CD14-positive monocyte (primary cell): ENCODE data around the gene TDRD3. TPM values are rescaled to one million over a fixed set of nuclear protein-coding genes. Genes with fewer than 3 reads are reported as not detected.

Experiments
- DNase-seq, 3 donors: peaks; one replicate each; pipeline ENCODE4 v3.0.0-alpha.2; 2011 to 2022
- H2AFZ ChIP-seq: 2 replicates; pipeline ENCODE4 v1.6.0; 2012; ENCODE audit warnings: mild to moderate bottlenecking, low read depth, low read length, inconsistent platforms; ENCODE audit not compliant: insufficient read depth, poor library complexity, severe bottlenecking
- H3K27ac ChIP-seq, 2 donors: 1 replicate in 1 of 2; 2 replicates in 1 of 2; pipeline ENCODE4 v1.5.1; 2012 to 2013; ENCODE audit warnings: low read length in 2 of 2, control low read depth in 1 of 2, inconsistent platforms in 1 of 2, low read depth in 1 of 2, mild to moderate bottlenecking in 1 of 2
- H3K27me3 ChIP-seq, 2 donors: one replicate each; pipeline versions ENCODE4 v1.6.0 to v1.6.1; 2011 to 2013; ENCODE audit warnings: low read length in 2 of 2; ENCODE audit not compliant: control insufficient read depth in 2 of 2, insufficient read depth in 2 of 2
- H3K36me3 ChIP-seq, 2 donors: replicated peaks in 1 of 2; 1 replicate in 1 of 2; 2 replicates in 1 of 2; pipeline versions ENCODE4 v1.5.1 to v1.6.1; 2012 to 2013; ENCODE audit warnings: low read length in 2 of 2, control low read depth in 1 of 2, inconsistent platforms in 1 of 2, mild to moderate bottlenecking in 1 of 2; ENCODE audit not compliant: insufficient read depth in 2 of 2, control insufficient read depth in 1 of 2
- H3K4me1 ChIP-seq, 2 donors: 1 replicate in 1 of 2; 2 replicates in 1 of 2; pipeline versions ENCODE4 v1.5.1 to v1.6.1; 2012 to 2013; ENCODE audit warnings: low read length in 2 of 2, control low read depth in 1 of 2, inconsistent platforms in 1 of 2, mild to moderate bottlenecking in 1 of 2, moderate library complexity in 1 of 2; ENCODE audit not compliant: insufficient read depth in 2 of 2, control insufficient read depth in 1 of 2
- H3K4me2 ChIP-seq: replicated peaks from 2 replicates; pipeline ENCODE3; 2012; ENCODE audit warnings: low read length, moderate library complexity, mild to moderate bottlenecking; ENCODE audit not compliant: poor library complexity, severe bottlenecking; ENCODE audit errors: extremely low read depth
- H3K4me3 ChIP-seq, 3 experiments: fragments of 200-600 bp in 1 of 3; sonication (generic) in 1 of 3; replicated peaks in 1 of 3; 1 replicate in 2 of 3; 2 replicates in 1 of 3; pipeline ENCODE4 v1.5.1; 2011 to 2013; ENCODE audit warnings: low read length in 3 of 3, mild to moderate bottlenecking in 3 of 3, control low read depth in 2 of 3, low read depth in 2 of 3, inconsistent platforms in 1 of 3, moderate library complexity in 1 of 3
- H3K79me2 ChIP-seq: 2 replicates; pipeline ENCODE4 v1.6.0; 2012; ENCODE audit warnings: mild to moderate bottlenecking, control low read depth, inconsistent platforms, low read length, moderate library complexity; ENCODE audit not compliant: insufficient read depth
- H3K9ac ChIP-seq: 2 replicates; pipeline ENCODE4 v1.6.0; 2017; ENCODE audit warnings: low read length, mild to moderate bottlenecking; ENCODE audit not compliant: insufficient read depth, poor library complexity, severe bottlenecking
- H3K9me3 ChIP-seq, 2 donors: replicated peaks in 1 of 2; 1 replicate in 1 of 2; 2 replicates in 1 of 2; pipeline versions ENCODE4 v1.5.1 to v1.6.1; 2012 to 2013; ENCODE audit warnings: low read length in 2 of 2, control low read depth in 1 of 2; ENCODE audit not compliant: control insufficient read depth in 1 of 2, insufficient read depth in 1 of 2
- H4K20me1 ChIP-seq: 2 replicates; pipeline ENCODE4 v1.6.0; 2012; ENCODE audit warnings: mild to moderate bottlenecking, low read length, control low read depth, moderate library complexity; ENCODE audit not compliant: insufficient read depth
- H3K27ac Mint-ChIP-seq, 7 donors: one replicate each; pipeline ENCODE4 v1.8.0; 2020; ENCODE audit warnings: mild to moderate bottlenecking in 7 of 7, mixed read lengths in 7 of 7, moderate library complexity in 6 of 7, inconsistent platforms in 2 of 7
- H3K27me3 Mint-ChIP-seq, 3 donors: one replicate each; pipeline ENCODE4 v1.8.0; 2021 to 2022; ENCODE audit warnings: low read depth in 3 of 3, mild to moderate bottlenecking in 3 of 3, mixed read lengths in 3 of 3, moderate library complexity in 3 of 3, inconsistent platforms in 1 of 3
- H3K36me3 Mint-ChIP-seq, 2 donors: one replicate each; pipeline ENCODE4 v1.8.0; 2020; ENCODE audit warnings: mixed read lengths in 2 of 2, inconsistent platforms in 1 of 2, mild to moderate bottlenecking in 1 of 2
- H3K4me1 Mint-ChIP-seq: one replicate; pipeline ENCODE4 v1.8.0; 2020; ENCODE audit warnings: mild to moderate bottlenecking, mixed read lengths
- H3K4me3 Mint-ChIP-seq, 2 donors: one replicate each; pipeline ENCODE4 v1.8.0; 2020; ENCODE audit warnings: mild to moderate bottlenecking in 2 of 2, mixed read lengths in 2 of 2, moderate library complexity in 1 of 2
- H3K9me3 Mint-ChIP-seq, 7 donors: one replicate each; pipeline ENCODE4 v1.8.0; 2020 to 2022; ENCODE audit warnings: mixed read lengths in 7 of 7, mild to moderate bottlenecking in 6 of 7, moderate library complexity in 6 of 7, inconsistent platforms in 2 of 7
- WGBS: methylation state at CpG from one replicate; pipeline ENCODE4 v1.1.5; 2013; ENCODE audit warnings: missing lambda C conversion rate; ENCODE audit not compliant: insufficient coverage; 5-methylcytosine and 5-hydroxymethylcytosine counted together
- intact Hi-C, 2 donors: fragments of 100-400 bp; cut with micrococcal nuclease; formaldehyde crosslinking; loops; one replicate each; pipeline versions ENCODE4 v1.15.0 to v1.15.1; 2023
- polyA plus RNA-seq, 3 donors: library from polyadenylated mRNA; depleted of rRNA in 1 of 3; unstranded in 2 of 3; stranded (reverse) in 1 of 3; fragments of 300-500 nt in 2 of 3; fragments of >200 nt in 1 of 3; fragmentation: Illumina TruSeq in 2 of 3; gene quantifications; 1 replicate in 2 of 3; 2 replicates in 1 of 3; pipeline ENCODE4 v1.2.3, GENCODE V29; 2012 to 2021
- TF ChIP-seq, protein P1 (sequence below): fragments of 200-600 bp; IDR thresholded peaks from one replicate; pipeline ENCODE4 v1.8.0; 2022; ENCODE audit warnings: antibody characterized with exemption, mild to moderate bottlenecking

The TDRD3 gene
- polyA plus RNA-seq, 3 donors, result 2.7 to 4.8 (median 4.7) TPM

DNA sequence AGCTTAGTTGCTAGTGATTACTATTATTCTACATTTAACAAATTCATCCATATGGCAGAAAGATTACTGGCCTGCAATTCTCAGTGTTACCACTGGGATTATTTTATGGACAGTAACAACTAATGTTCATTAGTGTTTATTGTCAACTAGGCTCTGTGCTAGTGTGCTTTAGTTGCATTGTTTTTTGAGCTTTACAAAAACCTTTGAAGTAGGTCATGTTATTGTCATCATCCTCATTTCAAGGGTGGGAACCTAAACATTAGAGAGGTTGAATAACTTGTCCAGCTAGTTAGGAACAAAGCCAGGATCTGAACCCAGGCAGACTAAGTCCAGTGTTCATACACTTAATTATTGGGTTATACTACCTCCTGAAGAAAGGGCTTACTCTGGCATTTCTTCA, 27.8 kb upstream of the TDRD3 start:
- no peak for DNase-seq
- H3K4me1 Mint-ChIP-seq, result no peaks in the 10 kb centered on the region
- H3K27me3 ChIP-seq, result no peaks in the 10 kb centered on the region
- H3K9ac ChIP-seq, result no peak overlapping the region
- no peak overlapping the region for H3K4me3 ChIP-seq
- H3K36me3 Mint-ChIP-seq, result no peaks in the 10 kb centered on the region
- H3K9me3 ChIP-seq, result no peaks in the 10 kb centered on the region
- H3K4me2 ChIP-seq, result no peak overlapping the region
- H3K36me3 ChIP-seq, result no peaks in the 10 kb centered on the region
- H3K4me3 Mint-ChIP-seq, result no peak overlapping the region
- intact Hi-C loops, result no loop called here
- no peaks in the 10 kb centered on the region for H3K79me2 ChIP-seq
- peaks cover 0 to 5% (median 3%) of the 10 kb centered on the region in 3 donors for H3K27me3 Mint-ChIP-seq
- H3K9me3 Mint-ChIP-seq, result peaks cover 0 to 8% (median 3%) of the 10 kb centered on the region in 7 donors
- no peak overlapping the region for H2AFZ ChIP-seq
- no peak overlapping the region for H3K27ac ChIP-seq
- no peaks in the 10 kb centered on the region for H3K4me1 ChIP-seq
- TF ChIP-seq, protein P1, sequence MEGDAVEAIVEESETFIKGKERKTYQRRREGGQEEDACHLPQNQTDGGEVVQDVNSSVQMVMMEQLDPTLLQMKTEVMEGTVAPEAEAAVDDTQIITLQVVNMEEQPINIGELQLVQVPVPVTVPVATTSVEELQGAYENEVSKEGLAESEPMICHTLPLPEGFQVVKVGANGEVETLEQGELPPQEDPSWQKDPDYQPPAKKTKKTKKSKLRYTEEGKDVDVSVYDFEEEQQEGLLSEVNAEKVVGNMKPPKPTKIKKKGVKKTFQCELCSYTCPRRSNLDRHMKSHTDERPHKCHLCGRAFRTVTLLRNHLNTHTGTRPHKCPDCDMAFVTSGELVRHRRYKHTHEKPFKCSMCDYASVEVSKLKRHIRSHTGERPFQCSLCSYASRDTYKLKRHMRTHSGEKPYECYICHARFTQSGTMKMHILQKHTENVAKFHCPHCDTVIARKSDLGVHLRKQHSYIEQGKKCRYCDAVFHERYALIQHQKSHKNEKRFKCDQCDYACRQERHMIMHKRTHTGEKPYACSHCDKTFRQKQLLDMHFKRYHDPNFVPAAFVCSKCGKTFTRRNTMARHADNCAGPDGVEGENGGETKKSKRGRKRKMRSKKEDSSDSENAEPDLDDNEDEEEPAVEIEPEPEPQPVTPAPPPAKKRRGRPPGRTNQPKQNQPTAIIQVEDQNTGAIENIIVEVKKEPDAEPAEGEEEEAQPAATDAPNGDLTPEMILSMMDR, result peak; percentile 53
- no peak overlapping the region for H3K27ac Mint-ChIP-seq
- H4K20me1 ChIP-seq, result no peaks in the 10 kb centered on the region

DNA sequence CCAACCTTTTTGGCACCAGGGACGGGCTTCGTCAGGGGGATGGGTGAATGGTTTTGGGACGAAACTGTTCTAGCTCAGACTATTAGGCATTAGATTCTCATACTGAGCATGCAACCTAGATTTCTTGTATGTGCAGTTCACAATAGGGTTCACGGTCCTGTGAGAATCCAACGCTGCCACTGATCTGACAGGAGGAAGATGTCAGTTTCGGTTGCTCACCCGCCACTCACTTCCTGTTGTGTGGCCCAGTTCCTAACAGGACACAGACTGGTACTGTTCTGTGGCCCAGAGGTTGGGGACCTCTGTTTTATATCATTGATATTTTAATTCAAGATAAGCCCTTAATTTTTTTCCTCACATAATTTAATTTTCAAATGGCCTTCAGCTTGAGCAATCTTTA, 26.7 kb upstream of the TDRD3 start:
- H3K27me3 ChIP-seq, result no peaks in the 10 kb centered on the region
- H3K9ac ChIP-seq, result no peak overlapping the region
- H3K9me3 ChIP-seq, result no peaks in the 10 kb centered on the region
- no peaks in the 10 kb centered on the region for H3K79me2 ChIP-seq
- no peak overlapping the region for H2AFZ ChIP-seq
- 85% methylated on average over 2 of the region's 7 CpGs for WGBS
- H3K4me1 ChIP-seq, result no peaks in the 10 kb centered on the region
- H3K27ac ChIP-seq, result no peak overlapping the region
- peaks cover 0 to 5% (median 0%) of the 10 kb centered on the region in 3 donors for H3K27me3 Mint-ChIP-seq
- no peak overlapping the region for H3K27ac Mint-ChIP-seq
- no peak overlapping the region for H3K4me2 ChIP-seq
- DNase-seq, result no peak
- H3K9me3 Mint-ChIP-seq, result peaks cover 0 to 10% (median 3%) of the 10 kb centered on the region in 7 donors
- no peaks in the 10 kb centered on the region for H3K4me1 Mint-ChIP-seq
- H3K4me3 Mint-ChIP-seq, result no peak overlapping the region
- TF ChIP-seq, protein P1, result no peak
- H3K36me3 ChIP-seq, result no peaks in the 10 kb centered on the region
- H3K36me3 Mint-ChIP-seq, result no peaks in the 10 kb centered on the region
- no peak overlapping the region for H3K4me3 ChIP-seq
- no peaks in the 10 kb centered on the region for H4K20me1 ChIP-seq
- intact Hi-C loops, result no loop called here
